Chondrocyte (in vitro differentiated cells): ENCODE data around the gene ALDH1L1. TPM values are rescaled to one million over a fixed set of nuclear protein-coding genes. Genes with fewer than 3 reads are reported as not detected.

Experiments used
- DNase-seq: peaks from one replicate; pipeline ENCODE4 v3.0.0; 2021; ENCODE audit warnings: mixed read lengths, low spot score
- H3K27ac Mint-ChIP-seq: one replicate; pipeline ENCODE4 v1.8.0; 2021; ENCODE audit warnings: mild to moderate bottlenecking, moderate library complexity, mixed read lengths; ENCODE audit not compliant: unreplicated experiment
- H3K27me3 Mint-ChIP-seq: 2 replicates; pipeline ENCODE4 v1.8.0; 2021; ENCODE audit warnings: low read depth, mixed read lengths
- H3K36me3 Mint-ChIP-seq: 2 replicates; pipeline ENCODE4 v1.8.0; 2021; ENCODE audit warnings: low read depth, mixed read lengths
- H3K4me1 Mint-ChIP-seq: 2 replicates; pipeline ENCODE4 v1.8.0; 2021; ENCODE audit warnings: low read depth, mild to moderate bottlenecking, mixed read lengths
- H3K4me3 Mint-ChIP-seq: one replicate; pipeline ENCODE4 v1.8.0; 2021; ENCODE audit warnings: mild to moderate bottlenecking, moderate library complexity, mixed read lengths; ENCODE audit not compliant: unreplicated experiment
- H3K9me3 Mint-ChIP-seq: 2 replicates; pipeline ENCODE4 v1.8.0; 2021; ENCODE audit warnings: low read depth, mixed read lengths
- CTCF ChIP-seq: fragments of 200-600 bp; sonication (generic); IDR thresholded peaks from 2 replicates; pipeline ENCODE4 v1.5.0; 2021; ENCODE audit warnings: antibody characterized with exemption, mild to moderate bottlenecking, moderate library complexity
- long read RNA-seq: library from polyadenylated mRNA; stranded (forward); transcript quantifications from one replicate; pipeline ENCODE4 v2.0.0, GENCODE V29; 2021
- total RNA-seq: library from RNA; stranded (reverse); gene quantifications from 3 replicates; pipeline ENCODE4 v1.2.1, GENCODE V29; 2021

The ALDH1L1 gene
- total RNA-seq: 0.51 to 1.9 TPM (median 0.60 TPM) in 3 replicates
- long read RNA-seq: 0 reads

- no peaks in the 10 kb centered on the region for H3K9me3 Mint-ChIP-seq
- H3K36me3 Mint-ChIP-seq: no peaks in the 10 kb centered on the region
- H3K27me3 Mint-ChIP-seq: peaks cover 15% of the 10 kb centered on the region
- peak within 1 kb of the TSS; percentile 75 for H3K4me3 Mint-ChIP-seq
- DNase-seq: no peak
- peak within 1 kb of the TSS; percentile 54 for H3K27ac Mint-ChIP-seq
- peak; percentile 38 for TF ChIP-seq CTCF
- H3K4me1 Mint-ChIP-seq: peaks cover 14% of the 10 kb centered on the region
These were observed at the start of gene ALDH1L1 for GRCh38 chr3:126180477-126181397. TSS of gene ALDH1L1 (minus strand) at chr3:126180586. CDS start at chr3:126160979, 19,607 bp downstream.

- Mint-ChIP-seq H3K36me3 (peaks cover 3% of the 10 kb centered on the region), H3K4me1 (no peaks in the 10 kb centered on the region), H3K27ac (no peak overlapping the region)
These were observed 46.0 kb upstream of the ALDH1L1 start for GRCh38 chr3:126226374-126226773.

GRCh38 chr3:126216416-126216815 is 36.0 kb upstream of the ALDH1L1 start:
- no peak overlapping the region for H3K4me3 Mint-ChIP-seq
- H3K27me3 Mint-ChIP-seq: no peaks in the 10 kb centered on the region
- H3K27ac Mint-ChIP-seq: no peak overlapping the region
- TF ChIP-seq CTCF: no peak
- DNase-seq: no peak
- peaks cover 24% of the 10 kb centered on the region for H3K4me1 Mint-ChIP-seq
- no peaks in the 10 kb centered on the region for H3K36me3 Mint-ChIP-seq
- peaks cover 17% of the 10 kb centered on the region for H3K9me3 Mint-ChIP-seq

More at GRCh38 chr3:126226374-126226773, 46.0 kb upstream of the ALDH1L1 start:
- DNase-seq: no peak
- TF ChIP-seq CTCF: no peak
- H3K27me3 Mint-ChIP-seq: peaks cover 2% of the 10 kb centered on the region
- no peak overlapping the region for H3K4me3 Mint-ChIP-seq
- peaks cover 21% of the 10 kb centered on the region for H3K9me3 Mint-ChIP-seq

- H3K27ac Mint-ChIP-seq: peak overlapping the region; percentile 22
- DNase-seq: no peak
- no peaks in the 10 kb centered on the region for H3K27me3 Mint-ChIP-seq
- peaks cover 36% of the 10 kb centered on the region for H3K4me1 Mint-ChIP-seq
- peak overlapping the region; percentile 54 for H3K4me3 Mint-ChIP-seq
- H3K36me3 Mint-ChIP-seq: no peaks in the 10 kb centered on the region
- H3K9me3 Mint-ChIP-seq: peaks cover 6% of the 10 kb centered on the region
- peak; percentile 14 for TF ChIP-seq CTCF
These were observed 33.1 kb upstream of the ALDH1L1 start for GRCh38 chr3:126213379-126214028.

- H3K27ac Mint-ChIP-seq: no peak overlapping the region
- DNase-seq: no peak
- H3K9me3 Mint-ChIP-seq: peaks cover 6% of the 10 kb centered on the region
- peaks cover 41% of the 10 kb centered on the region for H3K4me1 Mint-ChIP-seq
- peak; percentile 78 for TF ChIP-seq CTCF
- H3K27me3 Mint-ChIP-seq: no peaks in the 10 kb centered on the region
- peak overlapping the region; percentile 60 for H3K4me3 Mint-ChIP-seq
- no peaks in the 10 kb centered on the region for H3K36me3 Mint-ChIP-seq
These were observed 32.4 kb upstream of the ALDH1L1 start for GRCh38 chr3:126212620-126213378.
